ENCODE results near the gene RCAN2.

DNA sequence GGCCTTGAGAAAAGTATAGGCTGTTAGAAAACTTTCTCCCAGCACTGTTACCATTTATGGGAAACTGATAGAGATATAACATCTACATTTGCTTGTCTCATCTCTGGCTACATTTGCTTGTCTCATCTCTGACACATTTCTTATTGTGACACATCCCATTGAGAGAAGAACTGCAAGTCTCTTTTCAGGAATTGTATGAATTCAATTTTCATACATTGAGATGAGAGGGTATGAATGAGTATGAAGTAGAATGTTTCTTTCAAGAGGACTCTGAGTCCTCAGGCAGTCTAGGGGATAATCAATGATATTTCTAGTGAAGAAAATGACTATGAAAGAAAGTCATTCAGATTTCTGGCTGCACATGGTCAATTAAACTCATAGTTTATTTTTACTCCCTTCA, 282.9 kb downstream of the RCAN2 start:
- TF ChIP-seq, protein P1, sequence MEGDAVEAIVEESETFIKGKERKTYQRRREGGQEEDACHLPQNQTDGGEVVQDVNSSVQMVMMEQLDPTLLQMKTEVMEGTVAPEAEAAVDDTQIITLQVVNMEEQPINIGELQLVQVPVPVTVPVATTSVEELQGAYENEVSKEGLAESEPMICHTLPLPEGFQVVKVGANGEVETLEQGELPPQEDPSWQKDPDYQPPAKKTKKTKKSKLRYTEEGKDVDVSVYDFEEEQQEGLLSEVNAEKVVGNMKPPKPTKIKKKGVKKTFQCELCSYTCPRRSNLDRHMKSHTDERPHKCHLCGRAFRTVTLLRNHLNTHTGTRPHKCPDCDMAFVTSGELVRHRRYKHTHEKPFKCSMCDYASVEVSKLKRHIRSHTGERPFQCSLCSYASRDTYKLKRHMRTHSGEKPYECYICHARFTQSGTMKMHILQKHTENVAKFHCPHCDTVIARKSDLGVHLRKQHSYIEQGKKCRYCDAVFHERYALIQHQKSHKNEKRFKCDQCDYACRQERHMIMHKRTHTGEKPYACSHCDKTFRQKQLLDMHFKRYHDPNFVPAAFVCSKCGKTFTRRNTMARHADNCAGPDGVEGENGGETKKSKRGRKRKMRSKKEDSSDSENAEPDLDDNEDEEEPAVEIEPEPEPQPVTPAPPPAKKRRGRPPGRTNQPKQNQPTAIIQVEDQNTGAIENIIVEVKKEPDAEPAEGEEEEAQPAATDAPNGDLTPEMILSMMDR (IDR thresholded peaks at IDR 0.05): no peak
- no peak for TF ChIP-seq POLR2A (IDR thresholded peaks at IDR 0.05)

All from heart left ventricle (tissue), 13 donors.